ENCODE data around the gene DCLK2.

The DCLK2 gene

DNA sequence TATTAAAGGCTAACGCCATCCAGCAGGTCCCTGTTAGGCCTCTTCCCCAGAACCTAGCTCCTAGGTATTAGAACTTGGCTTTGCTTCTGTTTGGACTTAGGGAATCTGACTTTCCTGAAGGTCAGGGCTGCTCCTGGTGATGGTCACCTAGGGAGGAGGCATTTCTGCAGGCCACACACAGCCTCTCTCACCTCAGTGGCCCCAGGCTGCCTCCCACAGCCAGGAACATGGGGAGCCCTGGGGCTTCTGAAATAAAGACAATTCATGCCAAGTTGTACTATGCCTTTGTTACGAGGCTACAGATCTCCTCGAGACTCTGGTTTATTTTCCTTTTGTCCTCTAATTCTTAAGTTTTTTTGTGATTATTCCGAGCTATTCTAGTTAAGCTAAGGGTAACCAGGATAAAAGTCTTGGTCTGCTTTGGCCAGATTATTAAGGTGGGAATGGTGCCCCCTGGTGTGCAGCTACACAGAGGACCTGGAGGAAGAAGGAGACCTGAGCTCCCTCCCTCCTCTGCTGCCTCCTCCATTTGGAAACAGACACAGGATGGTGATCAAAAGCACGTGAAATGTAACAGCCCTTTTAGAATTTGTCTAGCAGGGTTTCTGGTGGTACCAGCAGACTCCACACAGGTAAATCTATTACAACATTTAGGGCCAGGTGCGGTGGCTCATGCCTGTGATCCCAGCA lies 131.0 kb downstream of the DCLK2 start:
- peaks cover 0 to 16% (median 6%) of the 10 kb centered on the region in 5 donors for H3K4me1 ChIP-seq (ENCODE audit: control insufficient read depth in 5 of 5, insufficient read depth in 5 of 5, low read length in 5 of 5)
- no peaks in the 10 kb centered on the region for H3K9me3 ChIP-seq (ENCODE audit: control insufficient read depth in 5 of 5, low read length in 5 of 5)
- no peaks in the 10 kb centered on the region for H3K27me3 ChIP-seq (ENCODE audit: control insufficient read depth in 5 of 5, insufficient read depth in 4 of 5, low read length in 5 of 5)
- H3K9ac ChIP-seq (ENCODE audit: low read length in 5 of 5): no peak overlapping the region
- no peak overlapping the region for H3K27ac ChIP-seq (ENCODE audit: low read depth, low read length)
- H3K36me3 ChIP-seq (ENCODE audit: control insufficient read depth in 5 of 5, insufficient read depth in 5 of 5, low read length in 5 of 5): no peaks in the 10 kb centered on the region
- no peak overlapping the region for H3K4me3 ChIP-seq (ENCODE audit: low read depth in 1 of 5, low read length in 5 of 5)

DNA sequence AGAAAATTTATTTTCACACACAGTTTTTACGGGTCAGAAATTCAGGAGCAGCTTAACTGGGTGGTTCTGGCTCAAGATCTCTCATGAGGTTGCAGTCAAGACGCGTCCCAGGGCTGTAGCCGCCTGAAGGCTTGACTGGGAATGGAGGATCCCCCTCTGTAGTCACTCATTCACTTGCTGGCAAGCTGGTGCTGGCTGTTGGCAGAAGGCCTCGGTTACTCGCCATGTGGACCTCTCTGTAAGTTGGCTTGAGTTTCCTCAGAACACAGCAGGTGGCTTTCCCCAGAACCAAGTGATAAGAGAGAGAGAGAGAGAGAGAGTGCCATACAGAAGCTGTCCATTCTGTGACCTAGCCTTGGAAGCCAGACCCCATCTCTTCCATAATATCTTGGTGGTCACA lies 132.8 kb downstream of the DCLK2 start:
- H3K9me3 ChIP-seq (ENCODE audit: control insufficient read depth in 5 of 5, low read length in 5 of 5): no peaks in the 10 kb centered on the region
- H3K9ac ChIP-seq (ENCODE audit: low read length in 5 of 5): no peak overlapping the region
- H3K27ac ChIP-seq (ENCODE audit: low read depth, low read length): no peak overlapping the region
- no peaks in the 10 kb centered on the region for H3K36me3 ChIP-seq (ENCODE audit: control insufficient read depth in 5 of 5, insufficient read depth in 5 of 5, low read length in 5 of 5)
- H3K27me3 ChIP-seq (ENCODE audit: control insufficient read depth in 5 of 5, insufficient read depth in 4 of 5, low read length in 5 of 5): no peaks in the 10 kb centered on the region
- peaks cover 0 to 16% (median 6%) of the 10 kb centered on the region in 5 donors for H3K4me1 ChIP-seq (ENCODE audit: control insufficient read depth in 5 of 5, insufficient read depth in 5 of 5, low read length in 5 of 5)
- no peak overlapping the region for H3K4me3 ChIP-seq (ENCODE audit: low read depth in 1 of 5, low read length in 5 of 5)

DNA sequence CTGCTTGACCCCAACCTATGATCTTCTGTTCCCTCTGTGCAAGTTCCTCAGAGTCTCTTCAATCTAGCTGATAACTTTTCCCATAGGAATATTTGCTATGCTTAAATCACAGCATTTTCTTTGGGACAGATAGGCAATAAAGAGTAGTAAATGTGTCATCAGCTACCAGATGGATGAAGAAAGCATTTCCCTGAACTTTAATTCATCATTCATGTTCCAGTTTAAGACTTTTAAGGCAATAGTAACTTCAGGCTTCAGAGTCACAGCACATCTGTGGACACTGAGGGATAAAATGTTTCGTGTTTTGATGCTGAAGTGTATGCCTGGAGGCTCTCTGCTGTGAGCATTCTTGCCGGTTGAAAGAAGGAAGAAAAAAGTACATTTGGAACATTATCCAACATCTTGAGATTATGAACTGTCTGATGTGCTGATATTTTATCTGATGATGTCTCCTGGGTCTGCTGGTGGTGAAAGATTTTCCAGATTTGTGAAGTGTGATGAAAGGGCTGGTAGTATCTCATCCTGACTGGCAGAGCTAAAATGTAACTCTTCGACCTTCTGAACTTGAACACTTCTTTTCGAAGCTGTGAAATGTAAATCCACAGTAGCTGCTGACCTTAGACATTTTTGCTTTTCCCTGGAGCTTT lies 133.7 kb downstream of the DCLK2 start:
- Histone ChIP-seq H3K27ac (ENCODE audit: low read depth, low read length) (no peak overlapping the region), H3K9me3 (ENCODE audit: control insufficient read depth in 5 of 5, low read length in 5 of 5) (no peaks in the 10 kb centered on the region), H3K9ac (ENCODE audit: low read length in 5 of 5) (no peak overlapping the region), H3K27me3 (ENCODE audit: control insufficient read depth in 5 of 5, insufficient read depth in 4 of 5, low read length in 5 of 5) (no peaks in the 10 kb centered on the region), H3K4me1 (ENCODE audit: control insufficient read depth in 5 of 5, insufficient read depth in 5 of 5, low read length in 5 of 5) (peaks cover 0 to 15% (median 5%) of the 10 kb centered on the region in 5 donors), H3K36me3 (ENCODE audit: control insufficient read depth in 5 of 5, insufficient read depth in 5 of 5, low read length in 5 of 5) (no peaks in the 10 kb centered on the region), H3K4me3 (ENCODE audit: low read depth in 1 of 5, low read length in 5 of 5) (no peak overlapping the region)

DNA sequence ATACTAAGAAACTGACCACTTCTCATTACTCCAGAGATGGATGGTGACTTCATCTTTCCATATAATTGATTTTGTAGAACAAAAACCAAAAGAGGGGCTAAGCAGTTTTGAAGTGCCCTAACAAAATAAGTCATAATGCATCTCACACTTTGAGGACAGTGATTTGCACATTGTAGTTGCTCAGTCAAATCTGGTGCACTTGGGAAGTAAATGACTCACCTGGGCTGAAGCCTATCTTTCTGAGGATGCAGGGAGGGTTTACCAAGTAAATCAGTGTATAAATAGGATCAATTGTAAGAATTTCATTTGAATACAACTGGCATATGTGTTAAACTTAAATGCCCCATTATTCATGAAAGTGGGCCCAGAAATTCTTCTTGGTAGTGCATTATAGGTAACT lies 134.2 kb downstream of the DCLK2 start:
- Histone ChIP-seq H3K27me3 (ENCODE audit: control insufficient read depth in 5 of 5, insufficient read depth in 4 of 5, low read length in 5 of 5) (no peaks in the 10 kb centered on the region), H3K27ac (ENCODE audit: low read depth, low read length) (no peak overlapping the region), H3K36me3 (ENCODE audit: control insufficient read depth in 5 of 5, insufficient read depth in 5 of 5, low read length in 5 of 5) (no peaks in the 10 kb centered on the region), H3K9ac (ENCODE audit: low read length in 5 of 5) (no peak overlapping the region), H3K9me3 (ENCODE audit: control insufficient read depth in 5 of 5, low read length in 5 of 5) (no peaks in the 10 kb centered on the region), H3K4me3 (ENCODE audit: low read depth in 1 of 5, low read length in 5 of 5) (no peak overlapping the region), H3K4me1 (ENCODE audit: control insufficient read depth in 5 of 5, insufficient read depth in 5 of 5, low read length in 5 of 5) (peaks cover 0 to 9% (median 6%) of the 10 kb centered on the region in 5 donors)

DNA sequence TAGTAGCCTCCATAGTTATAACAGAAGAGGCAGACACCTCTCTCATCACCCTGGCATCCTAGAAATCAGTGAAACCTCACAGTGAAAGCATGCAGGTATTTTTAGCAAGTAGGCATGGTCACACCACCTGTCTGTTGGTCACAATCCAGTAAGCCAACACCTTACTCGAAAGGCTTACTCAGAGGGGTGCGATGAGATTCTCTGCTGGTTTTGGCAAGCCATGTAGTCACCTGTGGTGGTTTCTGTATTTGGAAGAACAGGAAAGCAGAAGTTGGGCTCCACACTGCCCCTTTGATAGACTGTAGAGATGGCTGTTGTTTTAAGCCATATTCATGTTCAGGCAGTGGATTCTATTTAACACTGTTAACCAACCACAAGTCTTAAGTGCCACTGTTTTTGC lies 134.7 kb downstream of the DCLK2 start:
- Histone ChIP-seq H3K4me1 (ENCODE audit: control insufficient read depth in 5 of 5, insufficient read depth in 5 of 5, low read length in 5 of 5) (peaks cover 0 to 11% (median 5%) of the 10 kb centered on the region in 5 donors), H3K27ac (ENCODE audit: low read depth, low read length) (no peak overlapping the region), H3K9ac (ENCODE audit: low read length in 5 of 5) (no peak overlapping the region), H3K9me3 (ENCODE audit: control insufficient read depth in 5 of 5, low read length in 5 of 5) (no peaks in the 10 kb centered on the region), H3K27me3 (ENCODE audit: control insufficient read depth in 5 of 5, insufficient read depth in 4 of 5, low read length in 5 of 5) (no peaks in the 10 kb centered on the region), H3K36me3 (ENCODE audit: control insufficient read depth in 5 of 5, insufficient read depth in 5 of 5, low read length in 5 of 5) (no peaks in the 10 kb centered on the region), H3K4me3 (ENCODE audit: low read depth in 1 of 5, low read length in 5 of 5) (no peak overlapping the region)

DNA sequence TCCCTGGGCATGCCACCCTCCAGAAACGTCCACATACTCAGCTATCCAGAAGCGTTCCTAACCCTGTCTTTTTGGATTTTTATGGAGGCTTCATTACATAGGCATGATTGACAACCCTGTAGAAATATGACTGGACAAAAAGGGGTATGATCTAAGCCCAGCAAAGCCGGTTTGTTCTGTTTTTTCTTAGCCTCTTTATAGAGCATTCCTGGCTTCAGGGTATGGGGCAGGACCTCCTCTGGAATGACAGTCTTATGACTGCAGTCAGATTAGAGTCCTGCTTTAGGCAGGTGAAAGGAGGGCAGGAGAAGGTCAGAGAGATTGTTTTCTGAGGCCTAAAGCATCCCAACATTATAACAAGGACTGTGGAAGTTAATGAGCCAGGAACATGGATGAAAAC lies 137.4 kb downstream of the DCLK2 start:
- Histone ChIP-seq H3K27ac (ENCODE audit: low read depth, low read length) (no peak overlapping the region), H3K9ac (ENCODE audit: low read length in 5 of 5) (no peak overlapping the region), H3K9me3 (ENCODE audit: control insufficient read depth in 5 of 5, low read length in 5 of 5) (no peaks in the 10 kb centered on the region), H3K4me1 (ENCODE audit: control insufficient read depth in 5 of 5, insufficient read depth in 5 of 5, low read length in 5 of 5) (peaks cover 0 to 11% (median 0%) of the 10 kb centered on the region in 5 donors), H3K4me3 (ENCODE audit: low read depth in 1 of 5, low read length in 5 of 5) (no peak overlapping the region), H3K36me3 (ENCODE audit: control insufficient read depth in 5 of 5, insufficient read depth in 5 of 5, low read length in 5 of 5) (no peaks in the 10 kb centered on the region), H3K27me3 (ENCODE audit: control insufficient read depth in 5 of 5, insufficient read depth in 4 of 5, low read length in 5 of 5) (no peaks in the 10 kb centered on the region)

DNA sequence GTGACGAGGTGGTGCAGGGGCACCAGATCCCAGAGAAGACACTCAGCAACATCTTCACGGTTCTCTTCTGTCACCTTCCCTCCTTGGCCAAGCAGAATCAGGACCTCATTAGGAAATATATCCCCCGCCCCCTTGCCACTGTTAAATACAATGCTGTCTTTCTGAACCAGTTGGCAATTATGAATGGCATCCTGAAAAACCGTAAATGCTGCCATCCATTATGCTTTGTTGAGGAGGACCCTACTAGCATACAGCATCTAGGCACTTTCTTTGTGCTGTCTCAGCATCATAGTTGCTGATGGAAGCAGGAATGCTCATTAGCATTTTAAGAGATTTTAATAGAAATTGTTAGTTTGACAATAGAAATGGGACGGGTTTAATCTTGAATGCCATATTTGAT lies 138.5 kb downstream of the DCLK2 start:
- H3K27me3 ChIP-seq (ENCODE audit: control insufficient read depth in 5 of 5, insufficient read depth in 4 of 5, low read length in 5 of 5): no peaks in the 10 kb centered on the region
- H3K4me3 ChIP-seq (ENCODE audit: low read depth in 1 of 5, low read length in 5 of 5): no peak overlapping the region
- H3K36me3 ChIP-seq (ENCODE audit: control insufficient read depth in 5 of 5, insufficient read depth in 5 of 5, low read length in 5 of 5): no peaks in the 10 kb centered on the region
- H3K27ac ChIP-seq (ENCODE audit: low read depth, low read length): no peak overlapping the region
- H3K4me1 ChIP-seq (ENCODE audit: control insufficient read depth in 5 of 5, insufficient read depth in 5 of 5, low read length in 5 of 5): peaks cover 0 to 11% (median 0%) of the 10 kb centered on the region in 5 donors
- H3K9ac ChIP-seq (ENCODE audit: low read length in 5 of 5): no peak overlapping the region
- H3K9me3 ChIP-seq (ENCODE audit: control insufficient read depth in 5 of 5, low read length in 5 of 5): no peaks in the 10 kb centered on the region

DNA sequence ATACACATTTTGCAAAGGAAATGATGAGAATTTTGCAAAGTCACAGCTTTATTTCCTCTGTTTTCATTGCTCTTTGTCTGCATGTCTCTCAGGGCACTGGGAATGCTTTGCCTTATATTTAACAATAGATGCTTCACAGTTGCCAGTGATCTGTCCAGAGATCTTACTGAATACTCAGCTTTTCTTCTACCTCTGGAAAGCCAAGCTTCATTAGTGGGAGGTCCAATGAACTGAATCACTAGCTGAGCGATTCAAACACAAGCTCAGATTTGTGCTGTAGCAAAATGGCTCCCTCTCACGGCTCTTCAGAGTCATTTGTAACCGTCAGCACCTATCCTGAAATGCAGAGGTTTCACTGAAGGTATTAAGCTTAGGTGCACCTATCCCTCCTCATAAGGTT lies 138.9 kb downstream of the DCLK2 start:
- Histone ChIP-seq H3K9ac (ENCODE audit: low read length in 5 of 5) (no peak overlapping the region), H3K27me3 (ENCODE audit: control insufficient read depth in 5 of 5, insufficient read depth in 4 of 5, low read length in 5 of 5) (no peaks in the 10 kb centered on the region), H3K4me1 (ENCODE audit: control insufficient read depth in 5 of 5, insufficient read depth in 5 of 5, low read length in 5 of 5) (peaks cover 0 to 11% (median 0%) of the 10 kb centered on the region in 5 donors), H3K4me3 (ENCODE audit: low read depth in 1 of 5, low read length in 5 of 5) (no peak overlapping the region), H3K27ac (ENCODE audit: low read depth, low read length) (no peak overlapping the region), H3K9me3 (ENCODE audit: control insufficient read depth in 5 of 5, low read length in 5 of 5) (no peaks in the 10 kb centered on the region), H3K36me3 (ENCODE audit: control insufficient read depth in 5 of 5, insufficient read depth in 5 of 5, low read length in 5 of 5) (no peaks in the 10 kb centered on the region)

DNA sequence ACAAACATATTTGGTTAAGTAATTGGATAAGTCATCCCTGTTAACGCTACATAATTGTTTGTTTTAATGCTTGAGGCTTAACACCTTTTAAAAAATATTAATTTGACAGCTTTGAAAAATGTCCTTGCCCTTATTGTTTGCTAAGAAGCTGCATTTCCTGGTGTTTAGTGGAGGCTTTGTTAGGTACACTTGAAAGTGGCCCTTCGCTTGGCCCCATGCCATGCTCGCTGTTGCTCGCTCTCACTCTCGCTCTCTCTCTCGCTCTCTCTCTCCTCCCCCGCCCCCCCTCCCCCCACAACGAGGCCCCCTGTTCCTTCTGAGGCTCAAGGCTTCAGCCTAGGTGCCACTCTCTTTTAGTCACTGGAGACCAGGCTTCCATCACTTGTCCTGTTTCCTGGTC lies 139.6 kb downstream of the DCLK2 start:
- no peaks in the 10 kb centered on the region for H3K36me3 ChIP-seq (ENCODE audit: control insufficient read depth in 5 of 5, insufficient read depth in 5 of 5, low read length in 5 of 5)

DNA sequence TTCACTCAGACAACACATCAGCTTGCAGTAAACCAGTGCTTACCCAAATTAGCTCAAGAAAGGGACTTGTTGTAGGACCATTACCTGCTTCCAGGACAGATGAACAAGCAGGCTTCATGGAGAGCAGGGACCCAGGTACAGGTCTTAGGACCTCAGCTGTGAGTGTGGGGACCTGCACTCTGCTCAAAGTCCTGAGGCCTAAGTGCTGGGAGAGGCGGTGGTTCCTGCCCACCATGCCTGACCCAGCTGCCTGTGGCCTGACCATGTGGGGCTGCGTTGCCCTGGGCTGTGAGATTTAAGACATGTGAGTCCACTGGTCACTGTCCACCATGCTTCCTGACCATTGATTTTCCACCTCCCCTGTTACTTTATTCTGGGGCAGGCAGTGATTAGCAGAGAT lies 140.2 kb downstream of the DCLK2 start:
- H3K4me3 ChIP-seq (ENCODE audit: low read depth in 1 of 5, low read length in 5 of 5): no peak overlapping the region
- peaks cover 0 to 11% (median 0%) of the 10 kb centered on the region in 5 donors for H3K4me1 ChIP-seq (ENCODE audit: control insufficient read depth in 5 of 5, insufficient read depth in 5 of 5, low read length in 5 of 5)
- no peak overlapping the region for H3K27ac ChIP-seq (ENCODE audit: low read depth, low read length)
- H3K9me3 ChIP-seq (ENCODE audit: control insufficient read depth in 5 of 5, low read length in 5 of 5): no peaks in the 10 kb centered on the region
- no peak overlapping the region for H3K9ac ChIP-seq (ENCODE audit: low read length in 5 of 5)
- no peaks in the 10 kb centered on the region for H3K27me3 ChIP-seq (ENCODE audit: control insufficient read depth in 5 of 5, insufficient read depth in 4 of 5, low read length in 5 of 5)
- H3K36me3 ChIP-seq (ENCODE audit: control insufficient read depth in 5 of 5, insufficient read depth in 5 of 5, low read length in 5 of 5): no peaks in the 10 kb centered on the region

More for the DNA sequence above, 139.6 kb downstream of the DCLK2 start:
- no peak overlapping the region for H3K27ac ChIP-seq (ENCODE audit: low read depth, low read length)
- no peaks in the 10 kb centered on the region for H3K27me3 ChIP-seq (ENCODE audit: control insufficient read depth in 5 of 5, insufficient read depth in 4 of 5, low read length in 5 of 5)
- H3K4me1 ChIP-seq (ENCODE audit: control insufficient read depth in 5 of 5, insufficient read depth in 5 of 5, low read length in 5 of 5): peaks cover 0 to 11% (median 0%) of the 10 kb centered on the region in 5 donors
- no peak overlapping the region for H3K4me3 ChIP-seq (ENCODE audit: low read depth in 1 of 5, low read length in 5 of 5)
- no peaks in the 10 kb centered on the region for H3K9me3 ChIP-seq (ENCODE audit: control insufficient read depth in 5 of 5, low read length in 5 of 5)
- no peak overlapping the region for H3K9ac ChIP-seq (ENCODE audit: low read length in 5 of 5)
